K562 (cell line): ENCODE measurements around the gene DGLUCY. TPM values are rescaled to one million over a fixed set of nuclear protein-coding genes. Genes with fewer than 3 reads are reported as not detected.

Source experiments
- AFF1 ChIP-seq, 2 experiments: fragments of 450-650 bp; IDR thresholded peaks; 2 replicates each; pipeline ENCODE4 v1.6.1; 2018; ENCODE audit warnings: mild to moderate bottlenecking in 2 of 2, low read depth in 1 of 2; ENCODE audit not compliant: partially characterized antibody in 2 of 2
- CSDE1 ChIP-seq, 2 experiments: fragments of 450-650 bp; IDR thresholded peaks; 2 replicates each; pipeline ENCODE4 v1.6.1; 2016; ENCODE audit warnings: mild to moderate bottlenecking in 1 of 2
- CTCFL ChIP-seq: IDR thresholded peaks from 2 replicates; pipeline ENCODE4 v1.6.1; 2011; ENCODE audit warnings: borderline replicate concordance, low read depth, mild to moderate bottlenecking, moderate library complexity, low read length; ENCODE audit not compliant: insufficient read depth, poor library complexity, severe bottlenecking
- PHB2 ChIP-seq: fragments of 450-650 bp; IDR thresholded peaks from 2 replicates; pipeline ENCODE4 v1.6.1; 2017; ENCODE audit warnings: low read depth
- RREB1 ChIP-seq: fragments of 250-450 bp; sonication (Bioruptor Pico); IDR thresholded peaks from 2 replicates; pipeline ENCODE4 v1.4.0; 2020
- THRB ChIP-seq: fragments of 450-650 bp; formaldehyde crosslinking; conservative IDR thresholded peaks from 2 replicates; pipeline ENCODE4 v1.4.0; 2022; ENCODE audit warnings: mild to moderate bottlenecking, missing genetic modification characterization
- ZEB2 ChIP-seq: fragments of 450-650 bp; IDR thresholded peaks from 2 replicates; pipeline ENCODE4 v1.6.1; 2016
- ZNF121 ChIP-seq: sonication (generic); formaldehyde crosslinking; conservative IDR thresholded peaks from 2 replicates; pipeline ENCODE4 v1.8.0; 2022; ENCODE audit warnings: missing genetic modification reagents
- ZNF224 ChIP-seq: sonication (generic); formaldehyde crosslinking; IDR thresholded peaks from 2 replicates; pipeline ENCODE4 v1.8.0; 2022; ENCODE audit warnings: mild to moderate bottlenecking, missing genetic modification reagents
- ZNF639 ChIP-seq, 2 experiments: fragments of 200-800 bp in 1 of 2; sonication (Bioruptor generic) in 1 of 2; sonication (generic) in 1 of 2; formaldehyde crosslinking in 1 of 2; IDR thresholded peaks in 1 of 2; conservative IDR thresholded peaks in 1 of 2; 2 replicates each; pipeline versions ENCODE4 v1.5.0 to v1.6.1; 2016 to 2020; ENCODE audit warnings: missing compliant biosample characterization in 1 of 2, missing genetic modification characterization in 1 of 2, missing genetic modification reagents in 1 of 2
- polyA plus RNA-seq, 8 experiments: library from polyadenylated mRNA; depleted of rRNA in 4 of 8; stranded (reverse) in 5 of 8; unstranded in 3 of 8; fragments of >200 nt; fragmentation: Nextera tagmentation in 2 of 8; fragmentation: Illumina TruSeq in 1 of 8; extraction: Ambion mirVana in 2 of 8; extraction: Trizol in 1 of 8; gene quantifications; 2 replicates each; pipeline versions ENCODE4 v1.2.1 to v1.2.3, GENCODE V29; 2011 to 2014; ENCODE audit warnings: inconsistent platforms in 1 of 8, missing spikeins in 1 of 8
- total RNA-seq, 7 experiments: library from RNA; depleted of rRNA in 6 of 7; stranded (reverse); fragments of >200 nt in 6 of 7; fragmentation: Illumina TruSeq in 2 of 7; extraction: Trizol in 2 of 7; gene quantifications; 2 replicates each; pipeline versions ENCODE4 v1.2.1 to v1.2.3, GENCODE V29; 2011 to 2021; ENCODE audit warnings: low replicate concordance in 1 of 7

The DGLUCY gene
- total and polyA plus RNA-seq, 9 of the 15 experiments (the other 6 are each of a cell fraction or from before 2014, with no cell fraction given) = 9.9 to 28.4 (median 21.0) TPM

GRCh38 chr14:91145391-91146160 is 31.7 kb downstream of the DGLUCY start (continued):
- TF ChIP-seq RREB1 (no peak), ZNF121 (CRISPR knock-in tag) (no peak), CSDE1 (IDR thresholded peaks at IDR 0.05) (no peak), ZNF639 (CRISPR knock-in tag; conservative IDR thresholded peaks at IDR 0.05 in 1 of 2, IDR thresholded peaks at IDR 0.05 in 1 of 2) (no peak), THRB (CRISPR knock-in tag) (no peak), CTCFL (no peak), ZNF224 (no peak), AFF1 (IDR thresholded peaks at IDR 0.05; ENCODE audit: low read depth in 1 of 2, partially characterized antibody in 2 of 2) (no peak), PHB2 (no peak), ZEB2 (no peak)
